SK-N-SH treated with all-trans-retinoic acid at 6 μM for 48 hours (cell line): ENCODE results near the gene FMR1NB.

ENCODE experiments used
- ATAC-seq: fragments of 200-7000 bp; cut with Tn5 transposase; 3 replicates; pipeline ENCODE4 v1.9.1; 2020; ENCODE audit warnings: mild to moderate bottlenecking, moderate library complexity
- BACH2 ChIP-seq: fragments of 250-450 bp; sonication (Bioruptor Pico); IDR thresholded peaks from 2 replicates; pipeline ENCODE4 v1.9.0; 2021; ENCODE audit warnings: mild to moderate bottlenecking, borderline replicate concordance
- TSHZ2 ChIP-seq: fragments of 250-450 bp; sonication (Bioruptor Pico); IDR thresholded peaks from 2 replicates; pipeline ENCODE4 v1.5.0; 2020; ENCODE audit warnings: mild to moderate bottlenecking, moderate library complexity
- TF ChIP-seq, protein P1 (sequence below): fragments of 250-450 bp; sonication (Bioruptor Pico); IDR thresholded peaks from 2 replicates; pipeline ENCODE4 v1.5.1; 2021; ENCODE audit warnings: mild to moderate bottlenecking, moderate library complexity

Gene FMR1NB

DNA sequence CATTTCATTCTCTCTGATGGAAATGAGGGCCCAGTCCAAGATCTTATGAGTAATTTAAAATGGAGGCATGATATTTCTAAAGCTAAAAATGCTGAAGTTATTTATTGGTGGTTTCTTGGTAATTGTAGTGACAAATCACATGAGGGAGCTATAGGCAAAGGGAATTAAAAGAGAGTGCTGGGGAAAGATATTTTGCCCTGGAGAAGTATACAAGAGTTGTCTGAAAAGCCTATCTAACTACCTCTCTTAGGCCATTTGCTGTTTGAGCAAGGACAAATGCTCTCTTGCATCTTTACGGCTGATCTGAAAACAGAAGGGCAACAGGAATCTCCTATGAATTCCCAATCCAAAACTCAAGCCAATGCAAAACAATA lies 89.4 kb downstream of the FMR1NB start:
- TF ChIP-seq, protein P1, sequence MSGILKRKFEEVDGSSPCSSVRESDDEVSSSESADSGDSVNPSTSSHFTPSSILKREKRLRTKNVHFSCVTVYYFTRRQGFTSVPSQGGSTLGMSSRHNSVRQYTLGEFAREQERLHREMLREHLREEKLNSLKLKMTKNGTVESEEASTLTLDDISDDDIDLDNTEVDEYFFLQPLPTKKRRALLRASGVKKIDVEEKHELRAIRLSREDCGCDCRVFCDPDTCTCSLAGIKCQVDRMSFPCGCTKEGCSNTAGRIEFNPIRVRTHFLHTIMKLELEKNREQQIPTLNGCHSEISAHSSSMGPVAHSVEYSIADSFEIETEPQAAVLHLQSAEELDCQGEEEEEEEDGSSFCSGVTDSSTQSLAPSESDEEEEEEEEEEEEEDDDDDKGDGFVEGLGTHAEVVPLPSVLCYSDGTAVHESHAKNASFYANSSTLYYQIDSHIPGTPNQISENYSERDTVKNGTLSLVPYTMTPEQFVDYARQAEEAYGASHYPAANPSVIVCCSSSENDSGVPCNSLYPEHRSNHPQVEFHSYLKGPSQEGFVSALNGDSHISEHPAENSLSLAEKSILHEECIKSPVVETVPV (CRISPR knock-in tag) = no peak
- TF ChIP-seq TSHZ2 (CRISPR knock-in tag) (no peak), BACH2 (CRISPR knock-in tag) (no peak)
- ATAC-seq = no peak
